HepG2 (cell line): ENCODE results near the gene DAPK1. TPM values are rescaled to one million over a fixed set of nuclear protein-coding genes. Genes with fewer than 3 reads are reported as not detected.

Source experiments
- SIX1 ChIP-seq: sonication (generic); formaldehyde crosslinking; IDR thresholded peaks from 2 replicates; pipeline ENCODE4 v1.4.0; 2020; ENCODE audit warnings: missing genetic modification reagents, borderline replicate concordance
- SKI ChIP-seq: fragments of 450-650 bp; IDR thresholded peaks from one replicate; pipeline ENCODE4 v1.6.1; 2018; ENCODE audit warnings: mild to moderate bottlenecking; ENCODE audit not compliant: partially characterized antibody
- ZKSCAN8 ChIP-seq: IDR thresholded peaks from 2 replicates; pipeline ENCODE4 v1.6.1; 2016; ENCODE audit warnings: borderline replicate concordance, missing genetic modification reagents, missing compliant biosample characterization
- ZMYM2 ChIP-seq: sonication (generic); formaldehyde crosslinking; IDR thresholded peaks from 2 replicates; pipeline ENCODE4 v1.8.0; 2022; ENCODE audit warnings: mild to moderate bottlenecking, missing genetic modification reagents
- ZNF124 ChIP-seq: sonication (generic); formaldehyde crosslinking; IDR thresholded peaks from 2 replicates; pipeline ENCODE4 v1.4.0; 2020; ENCODE audit warnings: missing genetic modification reagents
- ZNF264 ChIP-seq: sonication (generic); formaldehyde crosslinking; IDR thresholded peaks from 2 replicates; pipeline ENCODE4 v1.4.0; 2020; ENCODE audit warnings: missing genetic modification reagents
- ZNF552 ChIP-seq: sonication (generic); formaldehyde crosslinking; IDR thresholded peaks from 2 replicates; pipeline ENCODE4 v1.9.0; 2022; ENCODE audit warnings: missing genetic modification reagents, mild to moderate bottlenecking, borderline replicate concordance
- ZNF775 ChIP-seq: sonication (generic); formaldehyde crosslinking; IDR thresholded peaks from 2 replicates; pipeline ENCODE4 v1.4.0; 2020; ENCODE audit warnings: missing genetic modification reagents, mild to moderate bottlenecking, moderate library complexity, borderline replicate concordance
- polyA plus RNA-seq, 8 experiments: library from polyadenylated mRNA; depleted of rRNA in 3 of 8; stranded (reverse) in 7 of 8; unstranded in 1 of 8; fragments of >200 nt; fragmentation: Illumina TruSeq in 4 of 8; extraction: Trizol in 4 of 8; gene quantifications; 2 replicates each; pipeline versions ENCODE4 v1.2.1 to v1.2.3, GENCODE V29; 2011 to 2016; ENCODE audit warnings: low read depth in 4 of 8, missing spikeins in 1 of 8, mixed read lengths in 1 of 8; ENCODE audit not compliant: insufficient read depth in 1 of 8
- total RNA-seq, 5 experiments: library from RNA; depleted of rRNA; stranded (reverse); fragments of >200 nt; fragmentation: Illumina TruSeq; extraction: Trizol; gene quantifications; 2 replicates each; pipeline ENCODE4 v1.2.3, GENCODE V29; 2016; ENCODE audit warnings: low read depth in 1 of 5
- TF ChIP-seq, protein P1 (sequence below): sonication (generic); formaldehyde crosslinking; IDR thresholded peaks from 2 replicates; pipeline ENCODE4 v1.4.0; 2020; ENCODE audit warnings: missing genetic modification reagents
- TF ChIP-seq, protein P2 (sequence below): IDR thresholded peaks from 2 replicates; pipeline ENCODE4 v1.6.1; 2012; ENCODE audit warnings: low read length, improper control_type of control experiment
- TF ChIP-seq, protein P3 (sequence below): sonication (generic); formaldehyde crosslinking; IDR thresholded peaks from 2 replicates; pipeline ENCODE4 v1.8.0; 2022; ENCODE audit warnings: missing genetic modification reagents, mild to moderate bottlenecking, inconsistent platforms, borderline replicate concordance
- TF ChIP-seq, protein P4 (sequence below): IDR thresholded peaks from 2 replicates; pipeline ENCODE4 v1.4.0; 2020; ENCODE audit warnings: mild to moderate bottlenecking, missing genetic modification reagents
- TF ChIP-seq, protein P5 (sequence below): sonication (generic); formaldehyde crosslinking; IDR thresholded peaks from 2 replicates; pipeline ENCODE4 v1.5.0; 2020; ENCODE audit warnings: mild to moderate bottlenecking, missing genetic modification reagents
- TF ChIP-seq, protein P6 (sequence below): IDR thresholded peaks from 2 replicates; pipeline ENCODE4 v1.6.1; 2016; ENCODE audit warnings: mild to moderate bottlenecking

The DAPK1 gene
- total and polyA plus RNA-seq, 2 of the 13 experiments (the other 11 are each of a cell fraction or from before 2014, with no cell fraction given) = 35.7 to 35.9 TPM

DNA sequence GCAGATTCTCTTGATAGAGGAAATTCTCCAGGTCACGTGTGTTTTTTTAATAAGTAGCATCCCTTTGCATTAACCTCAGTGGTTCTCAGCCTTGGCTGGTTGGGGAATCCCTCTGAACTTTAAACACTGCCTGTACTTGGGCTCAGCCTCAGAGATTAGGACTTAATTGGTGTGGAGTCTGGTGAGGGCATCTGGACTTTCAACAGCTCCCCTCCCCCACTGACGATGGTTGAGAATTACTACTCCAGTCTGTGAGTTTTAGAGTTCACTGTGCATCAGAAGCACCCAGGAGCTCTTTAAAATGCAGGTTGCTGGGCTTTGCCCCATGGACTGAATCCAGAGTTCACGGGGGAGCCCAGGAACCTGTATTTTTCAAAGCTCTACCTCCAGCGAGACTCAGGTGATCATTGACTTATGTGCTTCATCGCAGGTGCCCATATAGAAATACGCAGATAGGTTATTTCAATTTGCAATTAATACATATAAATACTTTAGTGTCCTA, 71.4 kb downstream of the DAPK1 start (continued):
- TF ChIP-seq, protein P1, sequence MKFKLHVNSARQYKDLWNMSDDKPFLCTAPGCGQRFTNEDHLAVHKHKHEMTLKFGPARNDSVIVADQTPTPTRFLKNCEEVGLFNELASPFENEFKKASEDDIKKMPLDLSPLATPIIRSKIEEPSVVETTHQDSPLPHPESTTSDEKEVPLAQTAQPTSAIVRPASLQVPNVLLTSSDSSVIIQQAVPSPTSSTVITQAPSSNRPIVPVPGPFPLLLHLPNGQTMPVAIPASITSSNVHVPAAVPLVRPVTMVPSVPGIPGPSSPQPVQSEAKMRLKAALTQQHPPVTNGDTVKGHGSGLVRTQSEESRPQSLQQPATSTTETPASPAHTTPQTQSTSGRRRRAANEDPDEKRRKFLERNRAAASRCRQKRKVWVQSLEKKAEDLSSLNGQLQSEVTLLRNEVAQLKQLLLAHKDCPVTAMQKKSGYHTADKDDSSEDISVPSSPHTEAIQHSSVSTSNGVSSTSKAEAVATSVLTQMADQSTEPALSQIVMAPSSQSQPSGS (CRISPR knock-in tag) = peak; percentile 63
- peak; percentile 84 for TF ChIP-seq ZNF264 (CRISPR knock-in tag)
- TF ChIP-seq, protein P2, sequence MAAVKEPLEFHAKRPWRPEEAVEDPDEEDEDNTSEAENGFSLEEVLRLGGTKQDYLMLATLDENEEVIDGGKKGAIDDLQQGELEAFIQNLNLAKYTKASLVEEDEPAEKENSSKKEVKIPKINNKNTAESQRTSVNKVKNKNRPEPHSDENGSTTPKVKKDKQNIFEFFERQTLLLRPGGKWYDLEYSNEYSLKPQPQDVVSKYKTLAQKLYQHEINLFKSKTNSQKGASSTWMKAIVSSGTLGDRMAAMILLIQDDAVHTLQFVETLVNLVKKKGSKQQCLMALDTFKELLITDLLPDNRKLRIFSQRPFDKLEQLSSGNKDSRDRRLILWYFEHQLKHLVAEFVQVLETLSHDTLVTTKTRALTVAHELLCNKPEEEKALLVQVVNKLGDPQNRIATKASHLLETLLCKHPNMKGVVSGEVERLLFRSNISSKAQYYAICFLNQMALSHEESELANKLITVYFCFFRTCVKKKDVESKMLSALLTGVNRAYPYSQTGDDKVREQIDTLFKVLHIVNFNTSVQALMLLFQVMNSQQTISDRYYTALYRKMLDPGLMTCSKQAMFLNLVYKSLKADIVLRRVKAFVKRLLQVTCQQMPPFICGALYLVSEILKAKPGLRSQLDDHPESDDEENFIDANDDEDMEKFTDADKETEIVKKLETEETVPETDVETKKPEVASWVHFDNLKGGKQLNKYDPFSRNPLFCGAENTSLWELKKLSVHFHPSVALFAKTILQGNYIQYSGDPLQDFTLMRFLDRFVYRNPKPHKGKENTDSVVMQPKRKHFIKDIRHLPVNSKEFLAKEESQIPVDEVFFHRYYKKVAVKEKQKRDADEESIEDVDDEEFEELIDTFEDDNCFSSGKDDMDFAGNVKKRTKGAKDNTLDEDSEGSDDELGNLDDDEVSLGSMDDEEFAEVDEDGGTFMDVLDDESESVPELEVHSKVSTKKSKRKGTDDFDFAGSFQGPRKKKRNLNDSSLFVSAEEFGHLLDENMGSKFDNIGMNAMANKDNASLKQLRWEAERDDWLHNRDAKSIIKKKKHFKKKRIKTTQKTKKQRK = no peak
- TF ChIP-seq ZKSCAN8 (CRISPR knock-in tag) = 0 out of 2 replicates have a peak, but pooled peaks have one; percentile 59
- peak; percentile 89 for TF ChIP-seq ZMYM2 (CRISPR knock-in tag)
- TF ChIP-seq SIX1 (CRISPR knock-in tag) = peak; percentile 42; the same call in 1 of the 2 replicates
- TF ChIP-seq, protein P3, sequence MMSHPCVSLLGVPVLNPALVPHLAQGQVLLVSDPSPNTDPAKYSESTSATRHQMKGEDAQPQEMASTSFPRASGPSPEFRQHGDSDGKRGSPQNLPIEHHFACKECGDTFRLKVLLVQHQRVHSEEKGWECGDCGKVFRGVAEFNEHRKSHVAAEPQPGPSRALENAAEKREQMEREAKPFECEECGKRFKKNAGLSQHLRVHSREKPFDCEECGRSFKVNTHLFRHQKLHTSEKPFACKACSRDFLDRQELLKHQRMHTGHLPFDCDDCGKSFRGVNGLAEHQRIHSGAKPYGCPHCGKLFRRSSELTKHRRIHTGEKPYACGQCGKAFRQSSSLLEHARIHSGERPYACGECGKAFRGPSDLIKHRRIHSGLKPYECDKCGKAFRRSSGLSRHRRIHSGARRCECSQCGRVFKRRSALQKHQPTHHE (CRISPR knock-in tag) = 0 out of 2 replicates have a peak, but pooled peaks have one; percentile 30
- TF ChIP-seq ZNF124 = peak; percentile 76; the same call in 1 of the 2 replicates
- peak; percentile 70 for TF ChIP-seq SKI
- TF ChIP-seq, protein P4, sequence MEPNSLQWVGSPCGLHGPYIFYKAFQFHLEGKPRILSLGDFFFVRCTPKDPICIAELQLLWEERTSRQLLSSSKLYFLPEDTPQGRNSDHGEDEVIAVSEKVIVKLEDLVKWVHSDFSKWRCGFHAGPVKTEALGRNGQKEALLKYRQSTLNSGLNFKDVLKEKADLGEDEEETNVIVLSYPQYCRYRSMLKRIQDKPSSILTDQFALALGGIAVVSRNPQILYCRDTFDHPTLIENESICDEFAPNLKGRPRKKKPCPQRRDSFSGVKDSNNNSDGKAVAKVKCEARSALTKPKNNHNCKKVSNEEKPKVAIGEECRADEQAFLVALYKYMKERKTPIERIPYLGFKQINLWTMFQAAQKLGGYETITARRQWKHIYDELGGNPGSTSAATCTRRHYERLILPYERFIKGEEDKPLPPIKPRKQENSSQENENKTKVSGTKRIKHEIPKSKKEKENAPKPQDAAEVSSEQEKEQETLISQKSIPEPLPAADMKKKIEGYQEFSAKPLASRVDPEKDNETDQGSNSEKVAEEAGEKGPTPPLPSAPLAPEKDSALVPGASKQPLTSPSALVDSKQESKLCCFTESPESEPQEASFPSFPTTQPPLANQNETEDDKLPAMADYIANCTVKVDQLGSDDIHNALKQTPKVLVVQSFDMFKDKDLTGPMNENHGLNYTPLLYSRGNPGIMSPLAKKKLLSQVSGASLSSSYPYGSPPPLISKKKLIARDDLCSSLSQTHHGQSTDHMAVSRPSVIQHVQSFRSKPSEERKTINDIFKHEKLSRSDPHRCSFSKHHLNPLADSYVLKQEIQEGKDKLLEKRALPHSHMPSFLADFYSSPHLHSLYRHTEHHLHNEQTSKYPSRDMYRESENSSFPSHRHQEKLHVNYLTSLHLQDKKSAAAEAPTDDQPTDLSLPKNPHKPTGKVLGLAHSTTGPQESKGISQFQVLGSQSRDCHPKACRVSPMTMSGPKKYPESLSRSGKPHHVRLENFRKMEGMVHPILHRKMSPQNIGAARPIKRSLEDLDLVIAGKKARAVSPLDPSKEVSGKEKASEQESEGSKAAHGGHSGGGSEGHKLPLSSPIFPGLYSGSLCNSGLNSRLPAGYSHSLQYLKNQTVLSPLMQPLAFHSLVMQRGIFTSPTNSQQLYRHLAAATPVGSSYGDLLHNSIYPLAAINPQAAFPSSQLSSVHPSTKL = peak; percentile 80
- 0 out of 2 replicates have a peak, but pooled peaks have one; percentile 4 for TF ChIP-seq ZNF775 (CRISPR knock-in tag)
- TF ChIP-seq, protein P5, sequence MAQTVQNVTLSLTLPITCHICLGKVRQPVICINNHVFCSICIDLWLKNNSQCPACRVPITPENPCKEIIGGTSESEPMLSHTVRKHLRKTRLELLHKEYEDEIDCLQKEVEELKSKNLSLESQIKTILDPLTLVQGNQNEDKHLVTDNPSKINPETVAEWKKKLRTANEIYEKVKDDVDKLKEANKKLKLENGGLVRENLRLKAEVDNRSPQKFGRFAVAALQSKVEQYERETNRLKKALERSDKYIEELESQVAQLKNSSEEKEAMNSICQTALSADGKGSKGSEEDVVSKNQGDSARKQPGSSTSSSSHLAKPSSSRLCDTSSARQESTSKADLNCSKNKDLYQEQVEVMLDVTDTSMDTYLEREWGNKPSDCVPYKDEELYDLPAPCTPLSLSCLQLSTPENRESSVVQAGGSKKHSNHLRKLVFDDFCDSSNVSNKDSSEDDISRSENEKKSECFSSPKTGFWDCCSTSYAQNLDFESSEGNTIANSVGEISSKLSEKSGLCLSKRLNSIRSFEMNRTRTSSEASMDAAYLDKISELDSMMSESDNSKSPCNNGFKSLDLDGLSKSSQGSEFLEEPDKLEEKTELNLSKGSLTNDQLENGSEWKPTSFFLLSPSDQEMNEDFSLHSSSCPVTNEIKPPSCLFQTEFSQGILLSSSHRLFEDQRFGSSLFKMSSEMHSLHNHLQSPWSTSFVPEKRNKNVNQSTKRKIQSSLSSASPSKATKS = 0 out of 2 replicates have a peak, but pooled peaks have one; percentile 4
- TF ChIP-seq ZNF552 (CRISPR knock-in tag) = peak; percentile 66; the same call in 1 of the 2 replicates
- TF ChIP-seq, protein P6, sequence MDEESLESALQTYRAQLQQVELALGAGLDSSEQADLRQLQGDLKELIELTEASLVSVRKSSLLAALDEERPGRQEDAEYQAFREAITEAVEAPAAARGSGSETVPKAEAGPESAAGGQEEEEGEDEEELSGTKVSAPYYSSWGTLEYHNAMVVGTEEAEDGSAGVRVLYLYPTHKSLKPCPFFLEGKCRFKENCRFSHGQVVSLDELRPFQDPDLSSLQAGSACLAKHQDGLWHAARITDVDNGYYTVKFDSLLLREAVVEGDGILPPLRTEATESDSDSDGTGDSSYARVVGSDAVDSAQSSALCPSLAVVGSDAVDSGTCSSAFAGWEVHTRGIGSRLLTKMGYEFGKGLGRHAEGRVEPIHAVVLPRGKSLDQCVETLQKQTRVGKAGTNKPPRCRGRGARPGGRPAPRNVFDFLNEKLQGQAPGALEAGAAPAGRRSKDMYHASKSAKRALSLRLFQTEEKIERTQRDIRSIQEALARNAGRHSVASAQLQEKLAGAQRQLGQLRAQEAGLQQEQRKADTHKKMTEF (CRISPR knock-in tag) = peak; percentile 75
